ENCODE measurements around the gene COL5A1.

COL5A1 gene

GRCh38 chr9:134883040-134883782 lies 241.6 kb downstream of the COL5A1 start:
- DNase-seq (ENCODE audit: insufficient read length, low spot score) = no peak
- FAIRE-seq = no peak

DNA sequence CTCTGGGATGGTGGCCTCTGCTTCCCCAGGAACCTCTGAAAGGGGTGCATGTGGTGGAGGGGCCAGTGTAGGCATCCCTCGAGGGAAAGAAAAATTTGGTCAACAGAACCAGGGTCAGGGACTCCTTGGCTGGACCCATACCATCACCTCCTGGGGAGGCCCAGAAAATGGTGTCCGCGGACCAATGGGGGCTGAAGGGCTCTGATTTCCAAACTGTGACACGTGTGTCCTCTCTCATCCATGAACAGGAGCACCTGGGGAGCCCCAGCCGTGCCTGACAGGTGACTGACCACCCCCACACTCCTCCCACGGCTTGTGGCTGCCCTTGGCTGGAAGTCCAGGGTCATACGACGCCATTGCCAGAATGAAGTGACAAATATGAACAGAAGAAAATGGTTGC lies 242.9 kb downstream of the COL5A1 start:
- FAIRE-seq = no peak

DNA sequence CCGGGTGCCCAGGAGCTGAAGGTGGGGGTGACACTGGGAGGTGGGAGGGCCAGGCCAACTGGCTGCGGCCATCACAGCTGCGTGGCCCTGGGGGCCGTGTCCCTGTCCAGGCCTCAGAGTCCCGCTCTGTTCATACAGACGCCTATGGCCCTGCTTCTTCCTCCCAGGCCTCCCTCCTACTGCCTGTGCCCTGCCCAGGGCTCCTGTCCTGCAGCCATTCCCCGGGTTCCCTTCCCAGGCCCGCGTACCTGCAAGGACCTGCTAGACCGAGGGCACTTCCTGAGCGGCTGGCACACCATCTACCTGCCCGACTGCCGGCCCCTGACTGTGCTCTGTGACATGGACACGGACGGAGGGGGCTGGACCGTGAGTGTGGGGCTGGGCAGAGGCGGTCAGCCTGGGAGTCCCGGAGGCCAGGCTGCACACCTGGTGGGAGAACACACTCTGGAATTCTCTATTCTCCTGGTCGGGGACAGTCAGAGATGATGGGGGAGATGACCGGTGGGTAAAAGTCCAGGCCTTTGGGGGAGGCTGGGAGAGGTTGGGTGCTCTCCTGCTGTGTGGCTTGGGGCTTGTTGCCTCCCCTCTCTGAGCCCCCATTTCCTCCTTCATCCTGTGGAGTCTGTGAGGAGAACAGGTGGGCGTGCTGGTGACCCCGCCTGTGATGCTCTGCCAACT lies 243.5 kb downstream of the COL5A1 start:
- DNase-seq (ENCODE audit: insufficient read length, low spot score) = no peak
- FAIRE-seq = no peak

More for the DNA sequence above, 242.9 kb downstream of the COL5A1 start:
- DNase-seq (ENCODE audit: insufficient read length, low spot score) = no peak

DNA sequence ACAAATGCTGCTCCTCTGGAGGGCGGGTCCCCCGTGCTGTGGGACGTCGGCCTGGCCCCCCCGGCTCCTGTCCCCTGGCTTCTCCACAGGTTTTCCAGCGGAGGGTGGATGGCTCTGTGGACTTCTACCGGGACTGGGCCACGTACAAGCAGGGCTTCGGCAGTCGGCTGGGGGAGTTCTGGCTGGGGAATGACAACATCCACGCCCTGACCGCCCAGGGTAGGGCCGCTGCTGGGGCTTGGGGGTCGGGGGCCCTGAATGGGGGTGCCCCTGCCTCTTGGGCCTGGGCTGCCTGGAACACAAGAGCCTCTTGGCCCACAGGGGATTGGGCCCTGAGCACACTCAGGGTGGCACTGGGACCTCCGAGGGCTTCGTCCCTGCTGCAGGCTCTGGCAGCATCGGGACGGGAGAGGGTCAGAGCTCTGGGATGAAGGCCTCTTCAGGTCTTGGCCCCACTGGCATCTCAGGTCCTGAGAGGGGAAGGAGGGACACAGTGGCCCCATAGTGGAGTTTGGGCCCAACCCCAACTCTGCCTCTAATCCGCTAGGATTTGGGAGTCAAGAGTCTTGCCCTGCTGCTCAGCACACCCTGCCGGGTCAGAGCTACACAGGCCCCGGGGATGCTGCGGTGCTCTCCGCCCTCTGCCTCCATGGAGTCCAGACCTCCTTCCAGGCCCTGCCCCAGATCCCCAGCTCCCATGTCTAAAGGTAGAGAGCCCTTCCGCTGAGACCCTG lies 244.2 kb downstream of the COL5A1 start:
- FAIRE-seq = no peak
- no peak for DNase-seq (ENCODE audit: insufficient read length, low spot score)

GRCh38 chr9:134886413-134886913 lies 244.9 kb downstream of the COL5A1 start:
- DNase-seq (ENCODE audit: insufficient read length, low spot score) (no peak), FAIRE-seq (no peak)

- FAIRE-seq (no peak), DNase-seq (ENCODE audit: insufficient read length, low spot score) (no peak)
These were observed 245.6 kb downstream of the COL5A1 start for GRCh38 chr9:134887219-134887618.

DNA sequence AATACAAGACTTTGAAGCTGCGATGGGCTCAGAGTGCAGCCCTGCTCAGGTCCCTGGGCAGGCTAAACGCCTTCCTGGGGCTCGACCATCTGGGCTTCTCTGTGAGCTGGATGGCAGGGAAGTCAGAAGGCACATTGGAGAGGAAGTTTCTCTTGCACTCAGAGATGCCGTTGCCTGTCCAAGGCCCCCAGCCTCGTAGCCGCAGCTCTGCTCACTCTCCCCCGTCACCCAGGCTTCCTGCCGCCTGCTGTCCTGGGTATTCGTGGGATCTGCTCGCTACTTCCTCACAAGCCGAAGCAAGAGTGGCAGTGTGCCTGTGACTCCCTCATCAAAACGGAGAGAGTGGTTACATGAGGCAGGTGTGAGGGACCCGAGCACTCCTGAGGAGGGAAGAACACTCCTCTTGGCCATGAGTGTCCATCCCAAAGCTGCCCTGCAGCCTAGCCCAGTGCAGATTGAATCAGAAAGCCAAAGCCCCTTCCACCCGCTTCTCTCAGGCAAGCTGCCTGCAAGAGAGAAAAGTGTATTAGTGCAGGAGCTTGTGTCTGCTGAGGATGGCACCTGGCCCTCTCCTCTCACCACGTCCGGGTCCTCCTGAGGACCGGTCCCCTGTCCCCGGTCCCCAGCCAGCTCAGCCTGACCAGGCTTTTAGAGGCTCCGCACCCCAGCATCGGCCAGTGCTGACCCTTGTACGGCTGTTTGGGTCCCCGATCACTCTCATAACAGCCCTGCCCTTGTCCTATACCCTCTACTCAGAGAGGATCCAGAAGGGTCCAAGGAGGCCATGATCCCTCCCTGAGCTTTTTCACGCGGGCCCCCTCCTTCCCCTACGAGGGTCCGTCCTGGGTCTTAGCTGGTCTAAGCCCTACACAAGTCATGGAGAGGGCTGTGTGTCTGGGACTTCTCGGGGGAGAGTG lies 246.3 kb downstream of the COL5A1 start:
- DNase-seq (ENCODE audit: insufficient read length, low spot score) = no peak

GRCh38 chr9:134888603-134889190 lies 247.1 kb downstream of the COL5A1 start:
- no peak for FAIRE-seq
- DNase-seq (ENCODE audit: insufficient read length, low spot score) = no peak

More for the DNA sequence above, 246.3 kb downstream of the COL5A1 start:
- FAIRE-seq = no peak

GRCh38 chr9:134889386-134890154 lies 248.0 kb downstream of the COL5A1 start:
- FAIRE-seq = no peak

GRCh38 chr9:134890155-134890495 lies 248.5 kb downstream of the COL5A1 start:
- no peak for DNase-seq (ENCODE audit: insufficient read length, low spot score)

More at GRCh38 chr9:134889386-134890154, 248.0 kb downstream of the COL5A1 start:
- no peak for DNase-seq (ENCODE audit: insufficient read length, low spot score)

DNA sequence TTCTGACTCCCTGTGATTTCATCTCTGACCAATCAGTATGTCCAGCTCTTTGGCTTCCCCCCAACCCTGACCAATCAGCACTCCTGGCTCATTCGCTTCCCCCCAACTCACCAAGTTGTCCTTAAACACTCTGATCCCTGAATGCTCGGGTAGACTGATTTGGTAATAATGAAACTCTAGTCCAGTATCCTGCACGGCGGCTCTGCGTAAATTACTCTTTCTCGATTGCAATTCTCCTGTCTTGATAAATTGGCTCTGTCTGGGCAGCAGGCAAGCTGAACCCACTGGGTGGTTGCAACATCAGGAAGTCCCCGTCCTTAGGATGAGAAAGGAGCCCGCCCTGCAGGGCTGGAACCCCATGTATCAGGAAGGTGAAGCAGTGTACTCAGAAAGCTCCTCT lies 249.4 kb downstream of the COL5A1 start:
- FAIRE-seq (no peak), DNase-seq (ENCODE audit: insufficient read length, low spot score) (no peak)

More at GRCh38 chr9:134890155-134890495, 248.5 kb downstream of the COL5A1 start:
- no peak for FAIRE-seq

DNA sequence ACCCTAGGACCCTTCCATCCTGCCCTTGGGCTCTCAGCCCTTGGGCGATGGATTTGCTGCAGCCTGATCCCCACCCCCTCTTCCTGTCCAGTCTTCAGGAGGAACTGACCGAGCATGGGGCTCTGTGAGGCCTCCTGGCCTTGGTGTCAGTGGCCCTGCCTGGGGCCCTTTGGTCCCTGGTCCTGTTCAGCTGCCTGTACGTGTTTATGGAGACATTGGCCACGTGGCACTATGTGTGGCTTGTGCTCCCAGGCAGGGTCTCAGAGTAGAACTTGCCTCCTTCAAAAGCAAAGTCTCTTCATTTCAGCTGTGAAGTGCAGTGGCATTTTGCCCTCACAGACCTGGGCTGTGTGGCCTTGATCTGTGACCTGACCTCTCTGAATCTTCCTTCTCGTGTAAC lies 250.1 kb downstream of the COL5A1 start:
- DNase-seq (ENCODE audit: insufficient read length, low spot score) (no peak), FAIRE-seq (no peak)

- DNase-seq (ENCODE audit: insufficient read length, low spot score) = no peak
These were observed 250.6 kb downstream of the COL5A1 start for GRCh38 chr9:134892221-134892620.

DNA sequence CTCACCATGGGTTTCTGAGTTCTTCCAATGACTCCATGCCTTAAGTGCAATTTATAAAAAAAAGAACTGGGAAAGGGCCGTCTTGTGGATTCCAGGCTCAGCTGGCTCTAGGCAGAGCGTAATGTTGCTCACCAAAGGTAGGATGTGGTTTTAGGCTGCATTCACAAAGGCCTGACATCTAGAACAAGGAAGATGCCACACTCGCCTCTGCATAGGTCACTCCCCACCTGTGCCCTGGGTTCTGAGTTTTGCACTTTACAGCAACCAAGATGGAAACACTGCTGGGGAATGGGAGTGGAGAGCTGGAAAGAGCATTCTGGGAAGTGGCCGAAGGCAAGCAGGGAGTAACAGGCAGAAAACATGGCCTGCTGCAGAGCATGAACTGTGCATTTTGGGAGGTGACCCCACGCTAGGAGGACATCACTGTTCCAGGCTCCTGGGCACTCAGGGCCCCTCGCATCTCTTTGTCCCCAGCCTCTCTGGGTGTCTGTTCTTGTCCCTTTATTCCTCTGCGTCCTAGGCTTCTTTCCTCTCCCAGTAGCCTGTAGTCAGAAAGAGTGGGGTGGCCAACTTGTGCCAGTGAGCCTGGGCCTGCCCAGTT lies 251.3 kb downstream of the COL5A1 start:
- FAIRE-seq = no peak
- DNase-seq (ENCODE audit: insufficient read length, low spot score) = no peak

More at GRCh38 chr9:134892221-134892620, 250.6 kb downstream of the COL5A1 start:
- no peak for FAIRE-seq

All from GM19239 (cell line).